Panc1 (cell line): ENCODE measurements around the gene HMMR. TPM values are rescaled to one million over a fixed set of nuclear protein-coding genes. Genes with fewer than 3 reads are reported as not detected.

ENCODE experiments used
- ATAC-seq: fragments of 200-7000 bp; cut with Tn5 transposase; 2 replicates; pipeline ENCODE4 v1.9.1; 2020; ENCODE audit warnings: mild to moderate bottlenecking, moderate library complexity
- BruUV-seq: library from RNA; stranded (reverse); fragments of 400-500 nt; replicated peaks from 2 replicates; lab custom pipeline; 2021; lab: Mats Ljungman, UMichigan
- CTCF ChIA-PET: fragments of 300-600 bp; sonication (Branson Sonifier 250); formaldehyde crosslinking; loops from one replicate; lab custom pipeline; 2022; ENCODE audit warnings: antibody characterized with exemption; lab: Charles Lee
- POLR2A ChIA-PET: fragments of 300-600 bp; sonication (Branson Sonifier 250); formaldehyde crosslinking; loops from one replicate; lab custom pipeline; 2022; ENCODE audit warnings: antibody characterized with exemption; lab: Charles Lee
- DNase-seq: peaks from one replicate; pipeline ENCODE4 v3.0.0-alpha.2; 2010; ENCODE audit warnings: low read depth, low spot score
- H3K27ac ChIP-seq: 2 replicates; pipeline ENCODE4 v1.5.1; 2011; ENCODE audit warnings: mild to moderate bottlenecking, low read length, inconsistent platforms
- H3K27me3 ChIP-seq: fragments of 200-500 bp; sonication (Bioruptor generic); 2 replicates; pipeline ENCODE4 v1.6.0; 2014; ENCODE audit warnings: low read length, inconsistent platforms; ENCODE audit not compliant: control insufficient read depth, insufficient read depth
- H3K36me3 ChIP-seq: fragments of 200-500 bp; sonication (Bioruptor generic); 2 replicates; pipeline ENCODE4 v1.5.1; 2014; ENCODE audit warnings: inconsistent platforms, mild to moderate bottlenecking, low read length, moderate library complexity; ENCODE audit not compliant: control insufficient read depth, insufficient read depth
- H3K4me1 ChIP-seq: 2 replicates; pipeline ENCODE4 v1.5.1; 2011; ENCODE audit warnings: inconsistent platforms, mild to moderate bottlenecking, low read length, moderate library complexity; ENCODE audit not compliant: control insufficient read depth, insufficient read depth
- H3K4me3 ChIP-seq, 2 experiments: 2 replicates each; pipeline ENCODE4 v1.5.1; 2011 to 2012; ENCODE audit warnings: low read depth in 2 of 2, low read length in 2 of 2, mild to moderate bottlenecking in 2 of 2, inconsistent platforms in 1 of 2, moderate library complexity in 1 of 2
- H3K9me3 ChIP-seq: fragments of 200-500 bp; sonication (Bioruptor generic); 2 replicates; pipeline ENCODE4 v1.5.1; 2014; ENCODE audit warnings: low read depth, mild to moderate bottlenecking, inconsistent platforms, low read length, moderate library complexity; ENCODE audit not compliant: control insufficient read depth, insufficient read depth
- POLR2AphosphoS5 ChIP-seq: IDR thresholded peaks from 2 replicates; pipeline ENCODE4 v1.6.1; 2012; ENCODE audit warnings: mild to moderate bottlenecking, low read depth, low read length, moderate library complexity
- SIN3A ChIP-seq: IDR thresholded peaks from 2 replicates; pipeline ENCODE4 v1.6.1; 2012; ENCODE audit warnings: low read depth, mild to moderate bottlenecking, low read length, moderate library complexity, borderline replicate concordance; ENCODE audit not compliant: insufficient read depth
- TCF7L2 ChIP-seq: IDR thresholded peaks from 2 replicates; pipeline ENCODE4 v1.6.1; 2011; ENCODE audit warnings: mild to moderate bottlenecking, low read depth, low read length, inconsistent platforms
- in situ Hi-C: cut with HindIII; loops from 2 replicates; pipeline ENCODE4 v1.10.0; 2016; ENCODE audit warnings: low sequenced_read_pairs, low pct_unique_long_range_greater_than_20kb
- intact Hi-C: fragments of 100-400 bp; cut with micrococcal nuclease; formaldehyde crosslinking; loops from one replicate; pipeline ENCODE4 v1.10.0; 2022; ENCODE audit not compliant: unreplicated experiment
- total RNA-seq: library from RNA; stranded (reverse); gene quantifications from one replicate; pipeline ENCODE4 v1.2.1, GENCODE V29; 2021; ENCODE audit not compliant: unreplicated experiment
- TF ChIP-seq, protein P1 (sequence below): fragments of 450-650 bp; IDR thresholded peaks from 2 replicates; pipeline ENCODE4 v1.5.1; 2017; ENCODE audit warnings: mild to moderate bottlenecking
- TF ChIP-seq, protein P2 (sequence below), 2 experiments: IDR thresholded peaks; 2 replicates each; pipeline ENCODE4 v1.6.1; 2011 to 2012; ENCODE audit warnings: low read depth in 2 of 2, control low read depth in 1 of 2, low read length in 1 of 2, mild to moderate bottlenecking in 1 of 2, moderate library complexity in 1 of 2; ENCODE audit not compliant: insufficient read depth in 1 of 2

HMMR gene
- total RNA-seq, 1 experiment from 2014 or later = 42.5 TPM

DNA sequence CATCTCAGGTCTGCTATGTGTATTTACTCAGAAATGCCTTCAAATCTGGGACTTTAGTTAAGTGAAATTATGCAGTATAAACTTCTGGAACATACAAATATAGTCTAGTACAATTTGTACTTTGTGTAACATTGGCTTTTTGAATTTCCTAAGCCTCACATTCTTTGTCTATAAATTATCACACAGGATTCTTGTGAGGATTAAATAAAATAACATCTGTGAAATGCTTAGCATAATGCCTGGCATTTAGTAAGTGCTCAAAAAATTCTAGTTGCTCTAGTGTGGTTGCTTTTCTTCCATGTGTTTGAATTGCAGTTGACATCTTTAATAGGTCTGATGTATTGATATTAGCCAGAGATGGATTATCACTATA lies 2.6 kb downstream of the HMMR start (continued):
- TF ChIP-seq TCF7L2 = no peak

DNA sequence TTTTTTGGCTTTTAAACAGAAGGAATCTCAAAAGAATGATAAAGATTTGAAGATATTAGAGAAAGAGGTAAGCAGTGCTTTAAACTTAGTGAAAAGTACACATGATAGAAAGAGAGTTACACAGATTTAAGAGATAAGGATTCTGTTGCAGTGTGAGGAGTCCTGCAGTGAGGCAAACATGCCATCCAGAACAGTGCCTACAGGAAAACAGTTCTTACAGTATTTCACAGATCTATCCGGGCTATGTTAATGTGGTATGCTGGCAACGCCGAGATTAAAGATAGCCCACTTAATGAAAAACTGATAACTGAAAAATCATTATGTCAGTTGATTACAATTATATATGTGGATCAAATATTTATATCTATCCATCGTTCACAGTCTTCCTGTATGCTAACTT lies 7.2 kb downstream of the HMMR start:
- Histone ChIP-seq H3K4me3 (no peak overlapping the region), H3K36me3 (peaks cover 28% of the 10 kb centered on the region), H3K9me3 (no peaks in the 10 kb centered on the region), H3K27ac (no peak overlapping the region), H3K27me3 (no peaks in the 10 kb centered on the region), H3K4me1 (peaks cover 8% of the 10 kb centered on the region; the same call in 1 of the 2 replicates)
- ChIA-PET CTCF (no interaction called here), POLR2A (no interaction called here)
- in situ Hi-C loops = no loop called here
- DNase-seq = no peak
- no peak for ATAC-seq
- no peak for TF ChIP-seq TCF7L2
- TF ChIP-seq, protein P1, sequence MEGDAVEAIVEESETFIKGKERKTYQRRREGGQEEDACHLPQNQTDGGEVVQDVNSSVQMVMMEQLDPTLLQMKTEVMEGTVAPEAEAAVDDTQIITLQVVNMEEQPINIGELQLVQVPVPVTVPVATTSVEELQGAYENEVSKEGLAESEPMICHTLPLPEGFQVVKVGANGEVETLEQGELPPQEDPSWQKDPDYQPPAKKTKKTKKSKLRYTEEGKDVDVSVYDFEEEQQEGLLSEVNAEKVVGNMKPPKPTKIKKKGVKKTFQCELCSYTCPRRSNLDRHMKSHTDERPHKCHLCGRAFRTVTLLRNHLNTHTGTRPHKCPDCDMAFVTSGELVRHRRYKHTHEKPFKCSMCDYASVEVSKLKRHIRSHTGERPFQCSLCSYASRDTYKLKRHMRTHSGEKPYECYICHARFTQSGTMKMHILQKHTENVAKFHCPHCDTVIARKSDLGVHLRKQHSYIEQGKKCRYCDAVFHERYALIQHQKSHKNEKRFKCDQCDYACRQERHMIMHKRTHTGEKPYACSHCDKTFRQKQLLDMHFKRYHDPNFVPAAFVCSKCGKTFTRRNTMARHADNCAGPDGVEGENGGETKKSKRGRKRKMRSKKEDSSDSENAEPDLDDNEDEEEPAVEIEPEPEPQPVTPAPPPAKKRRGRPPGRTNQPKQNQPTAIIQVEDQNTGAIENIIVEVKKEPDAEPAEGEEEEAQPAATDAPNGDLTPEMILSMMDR = no peak
- TF ChIP-seq SIN3A = no peak
- TF ChIP-seq, protein P2, sequence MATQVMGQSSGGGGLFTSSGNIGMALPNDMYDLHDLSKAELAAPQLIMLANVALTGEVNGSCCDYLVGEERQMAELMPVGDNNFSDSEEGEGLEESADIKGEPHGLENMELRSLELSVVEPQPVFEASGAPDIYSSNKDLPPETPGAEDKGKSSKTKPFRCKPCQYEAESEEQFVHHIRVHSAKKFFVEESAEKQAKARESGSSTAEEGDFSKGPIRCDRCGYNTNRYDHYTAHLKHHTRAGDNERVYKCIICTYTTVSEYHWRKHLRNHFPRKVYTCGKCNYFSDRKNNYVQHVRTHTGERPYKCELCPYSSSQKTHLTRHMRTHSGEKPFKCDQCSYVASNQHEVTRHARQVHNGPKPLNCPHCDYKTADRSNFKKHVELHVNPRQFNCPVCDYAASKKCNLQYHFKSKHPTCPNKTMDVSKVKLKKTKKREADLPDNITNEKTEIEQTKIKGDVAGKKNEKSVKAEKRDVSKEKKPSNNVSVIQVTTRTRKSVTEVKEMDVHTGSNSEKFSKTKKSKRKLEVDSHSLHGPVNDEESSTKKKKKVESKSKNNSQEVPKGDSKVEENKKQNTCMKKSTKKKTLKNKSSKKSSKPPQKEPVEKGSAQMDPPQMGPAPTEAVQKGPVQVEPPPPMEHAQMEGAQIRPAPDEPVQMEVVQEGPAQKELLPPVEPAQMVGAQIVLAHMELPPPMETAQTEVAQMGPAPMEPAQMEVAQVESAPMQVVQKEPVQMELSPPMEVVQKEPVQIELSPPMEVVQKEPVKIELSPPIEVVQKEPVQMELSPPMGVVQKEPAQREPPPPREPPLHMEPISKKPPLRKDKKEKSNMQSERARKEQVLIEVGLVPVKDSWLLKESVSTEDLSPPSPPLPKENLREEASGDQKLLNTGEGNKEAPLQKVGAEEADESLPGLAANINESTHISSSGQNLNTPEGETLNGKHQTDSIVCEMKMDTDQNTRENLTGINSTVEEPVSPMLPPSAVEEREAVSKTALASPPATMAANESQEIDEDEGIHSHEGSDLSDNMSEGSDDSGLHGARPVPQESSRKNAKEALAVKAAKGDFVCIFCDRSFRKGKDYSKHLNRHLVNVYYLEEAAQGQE (IDR thresholded peaks at IDR 0.05; ENCODE audit: insufficient read depth in 1 of 2, low read depth in 2 of 2, low read length in 1 of 2) = no peak
- no peak for TF ChIP-seq POLR2AphosphoS5
- intact Hi-C loops = no loop called here
- no TSS peak for BruUV-seq

DNA sequence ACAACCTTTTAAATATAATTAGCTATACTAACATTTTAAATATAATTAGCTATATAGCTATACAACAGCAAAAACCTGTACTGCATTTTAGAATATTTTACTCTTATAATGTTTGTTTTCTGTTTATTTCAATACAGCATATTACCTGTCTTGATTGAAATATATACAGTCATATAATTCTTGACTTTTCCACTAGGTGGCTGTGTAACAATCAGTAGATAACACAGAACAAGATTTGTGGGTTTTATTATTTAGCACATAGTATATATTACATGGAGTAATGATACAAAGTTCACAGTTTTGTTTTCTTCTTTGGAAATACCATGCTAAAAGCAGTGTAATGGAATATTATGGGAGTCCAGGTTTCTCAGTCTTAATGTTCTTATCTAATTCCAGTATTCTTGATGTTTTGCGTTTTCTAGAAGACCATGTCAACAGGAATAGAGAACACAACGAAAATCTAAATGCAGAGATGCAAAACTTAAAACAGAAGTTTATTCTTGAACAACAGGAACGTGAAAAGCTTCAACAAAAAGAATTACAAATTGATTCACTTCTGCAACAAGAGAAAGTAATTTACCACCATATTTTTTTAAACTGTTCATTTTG lies 13.3 kb downstream of the HMMR start:
- intact Hi-C loops (no loop called here), in situ Hi-C loops (no loop called here)
- no peaks in the 10 kb centered on the region; the same call in 1 of the 2 replicates for H3K4me1 ChIP-seq
- H3K9me3 ChIP-seq = no peaks in the 10 kb centered on the region
- DNase-seq = no peak
- no TSS peak for BruUV-seq
- no peak for TF ChIP-seq POLR2AphosphoS5
- TF ChIP-seq, protein P1 = peak; percentile 33; the same call in 1 of the 2 replicates
- no peak overlapping the region for H3K4me3 ChIP-seq
- ATAC-seq = 0 out of 2 replicates have a peak, but pooled peaks have one; percentile 66
- peaks cover 47% of the 10 kb centered on the region for H3K36me3 ChIP-seq
- H3K27ac ChIP-seq = no peak overlapping the region
- CTCF ChIA-PET = no interaction called here
- H3K27me3 ChIP-seq = no peaks in the 10 kb centered on the region
- POLR2A ChIA-PET = interaction anchor here (0.6 kb wide), 1 partner anchor 1364 kb away, joined by 5 read pairs; no protein-coding TSS in a partner anchor
